ENCODE results near the gene TFDP1.

GRCh38 chr13:113654591-113655345, 70.2 kb downstream of the TFDP1 start:
- no peak for TF ChIP-seq POLR2A (IDR thresholded peaks at IDR 0.05)
- TF ChIP-seq CTCF (IDR thresholded peaks at IDR 0.05) = no peak
- TF ChIP-seq EP300 (IDR thresholded peaks at IDR 0.05) = no peak
